Skeletal muscle tissue (tissue), 4 donors: ENCODE data around the gene ERC1. TPM values are rescaled to one million over a fixed set of nuclear protein-coding genes. Genes with fewer than 3 reads are reported as not detected.
"Not testable (repeated sequence)": the region's sequence is repeated elsewhere in the genome, so short reads cannot be mapped to it uniquely, and the experiment has no call there.

Source experiments
- H3K27ac ChIP-seq: one replicate; pipeline ENCODE4 v1.7.0; 2013; ENCODE audit warnings: mild to moderate bottlenecking, low read depth, low read length, inconsistent platforms
- H3K27me3 ChIP-seq, 3 donors: one replicate each; pipeline ENCODE4 v1.7.0; 2013; ENCODE audit warnings: low read length in 3 of 3; ENCODE audit not compliant: control insufficient read depth in 3 of 3, insufficient read depth in 3 of 3
- H3K36me3 ChIP-seq, 3 donors: one replicate each; pipeline ENCODE4 v1.7.0; 2013; ENCODE audit warnings: low read length in 3 of 3; ENCODE audit not compliant: control insufficient read depth in 3 of 3, insufficient read depth in 3 of 3
- H3K4me1 ChIP-seq, 3 donors: one replicate each; pipeline ENCODE4 v1.7.0; 2013; ENCODE audit warnings: low read length in 3 of 3, mild to moderate bottlenecking in 3 of 3; ENCODE audit not compliant: control insufficient read depth in 3 of 3, insufficient read depth in 3 of 3
- H3K4me3 ChIP-seq, 3 donors: one replicate each; pipeline ENCODE4 v1.7.0; 2013; ENCODE audit warnings: low read length in 3 of 3
- H3K9ac ChIP-seq, 3 donors: one replicate each; pipeline ENCODE4 v1.7.0; 2013; ENCODE audit warnings: low read length in 3 of 3, mild to moderate bottlenecking in 3 of 3, moderate library complexity in 2 of 3, low read depth in 1 of 3
- H3K9me3 ChIP-seq, 3 donors: one replicate each; pipeline ENCODE4 v1.7.0; 2013; ENCODE audit warnings: low read length in 3 of 3; ENCODE audit not compliant: control insufficient read depth in 3 of 3
- total RNA-seq: library from RNA; depleted of rRNA; stranded (reverse); fragments of >200 nt; gene quantifications from one replicate; pipeline ENCODE4 v1.2.3, GENCODE V29; 2014
- donor health status: Osteomylitis.

ERC1 gene
- total RNA-seq, 1 donor from 2014 or later, result 56.9 TPM

DNA sequence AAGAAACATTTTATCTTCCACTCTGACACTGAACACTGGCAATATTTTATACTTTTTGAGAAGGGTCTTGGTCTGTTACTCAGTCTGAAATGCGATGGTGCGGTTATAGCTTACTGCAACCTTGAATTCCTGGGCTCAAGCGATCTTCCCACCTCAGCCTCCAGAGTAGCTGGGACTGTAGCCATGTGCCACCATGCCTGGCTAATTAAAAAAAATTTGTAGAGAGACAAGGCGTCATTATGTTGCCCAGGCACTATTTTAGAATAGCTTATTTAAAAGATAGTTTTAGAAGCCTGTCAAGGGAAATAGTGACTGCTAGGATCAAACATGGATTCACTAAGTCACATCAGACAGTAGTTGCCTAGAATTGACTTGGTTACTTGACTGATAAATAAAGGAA is 5.9 kb downstream of the ERC1 start:
- Histone ChIP-seq H3K36me3 (peaks cover 0 to 3% (median 0%) of the 10 kb centered on the region in 3 donors), H3K9me3 (no peaks in the 10 kb centered on the region), H3K4me3 (no peak overlapping the region), H3K4me1 (peaks cover 7 to 14% (median 10%) of the 10 kb centered on the region in 3 donors), H3K9ac (no peak overlapping the region), H3K27ac (no peak overlapping the region), H3K27me3 (no peaks in the 10 kb centered on the region)

DNA sequence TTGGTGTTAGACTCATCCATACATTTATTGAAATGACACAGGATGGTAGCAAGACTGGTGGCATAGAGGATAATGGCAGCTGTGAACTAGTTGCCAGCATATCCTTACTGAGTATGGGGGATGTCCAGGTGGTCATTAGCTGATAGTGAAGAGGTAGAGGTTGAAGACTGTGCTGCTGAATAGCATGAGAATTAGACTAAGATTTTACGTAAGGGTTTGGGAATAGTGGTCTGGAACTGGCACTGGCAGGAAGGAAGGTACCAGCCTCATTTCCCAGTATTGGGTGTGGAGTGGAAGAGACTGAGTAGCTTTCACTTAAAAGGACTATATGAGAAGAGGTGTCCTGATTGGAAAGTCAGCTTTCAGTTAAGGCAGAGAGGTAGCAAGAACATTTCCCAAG is 6.5 kb downstream of the ERC1 start:
- H3K9me3 ChIP-seq, result no peaks in the 10 kb centered on the region
- H3K4me1 ChIP-seq, result peaks cover 3 to 10% (median 6%) of the 10 kb centered on the region in 3 donors
- H3K4me3 ChIP-seq, result no peak overlapping the region
- H3K9ac ChIP-seq, result no peak overlapping the region
- H3K27me3 ChIP-seq, result no peaks in the 10 kb centered on the region
- peaks cover 0 to 3% (median 0%) of the 10 kb centered on the region in 3 donors for H3K36me3 ChIP-seq
- H3K27ac ChIP-seq, result no peak overlapping the region

DNA sequence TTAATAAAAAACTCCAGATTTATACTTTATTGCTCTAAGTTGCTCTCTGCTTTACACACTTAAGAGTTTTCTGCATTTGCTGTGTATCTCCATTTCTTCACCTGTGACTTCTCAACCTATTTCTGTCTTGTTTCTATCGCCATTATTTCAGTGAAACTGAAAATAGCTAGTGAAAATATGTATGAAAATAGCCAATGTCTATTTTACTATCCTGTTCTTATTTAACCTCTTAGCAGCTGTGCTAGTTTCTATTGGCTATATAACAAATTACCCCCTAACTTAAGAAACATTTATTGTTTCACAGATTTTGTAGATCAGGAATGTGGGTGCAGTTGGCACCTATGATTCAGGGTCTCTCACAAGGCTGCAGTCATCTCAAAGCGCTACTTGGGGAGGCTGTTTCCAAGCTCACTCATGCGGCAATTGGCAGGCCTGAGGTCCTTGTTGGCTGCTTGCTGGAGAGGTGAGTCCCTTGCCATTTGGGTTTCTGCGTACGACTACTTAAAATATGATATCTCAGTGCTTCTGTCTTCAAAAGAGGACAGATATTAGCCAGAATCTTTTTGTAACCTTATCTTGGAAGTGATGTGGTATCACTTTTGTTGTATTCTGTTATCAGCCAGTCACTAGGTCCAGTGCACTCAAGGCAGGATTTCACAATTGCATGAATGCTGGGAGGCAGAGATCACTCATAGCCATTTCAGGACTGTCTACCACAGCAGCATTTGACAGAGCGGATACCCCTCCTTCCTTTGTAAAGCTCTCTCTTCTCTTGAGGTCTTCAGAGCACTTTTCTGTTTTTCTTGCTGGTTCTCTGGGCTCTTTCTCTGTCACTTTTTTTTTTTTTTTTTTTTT is 7.2 kb downstream of the ERC1 start:
- Histone ChIP-seq H3K4me1 (peaks cover 3 to 10% (median 6%) of the 10 kb centered on the region in 3 donors), H3K9ac (no peak overlapping the region), H3K9me3 (no peaks in the 10 kb centered on the region), H3K4me3 (no peak overlapping the region), H3K36me3 (peaks cover 0 to 3% (median 0%) of the 10 kb centered on the region in 3 donors), H3K27ac (no peak overlapping the region), H3K27me3 (no peaks in the 10 kb centered on the region)

- not testable (repeated sequence) for H3K36me3 ChIP-seq, H3K27me3 ChIP-seq, H3K27ac ChIP-seq, H3K9ac ChIP-seq, H3K4me3 ChIP-seq, H3K9me3 ChIP-seq
- H3K4me1 ChIP-seq, result peaks cover 3 to 13% (median 10%) of the 10 kb centered on the region in 3 donors
These were observed 8.7 kb downstream of the ERC1 start for GRCh38 chr12:999736-1000135.

DNA sequence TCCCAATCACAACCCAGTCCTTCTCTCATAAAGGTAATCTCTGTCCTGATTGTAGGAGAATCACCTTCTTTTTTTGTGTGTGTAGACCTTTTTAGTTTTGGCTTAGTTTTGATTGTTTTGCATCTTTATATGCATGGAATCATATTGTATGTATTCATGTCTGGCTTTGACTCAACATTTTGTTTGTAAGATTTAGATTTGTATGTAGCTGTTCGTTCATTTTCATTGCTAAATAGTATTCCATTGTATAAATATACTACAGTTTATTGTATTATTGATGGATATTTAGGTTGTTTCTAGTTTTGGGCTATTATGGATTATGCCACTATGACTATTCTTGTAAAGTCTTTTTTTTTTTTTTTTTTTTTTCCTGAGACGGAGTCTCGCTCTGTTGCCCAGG is 10.5 kb downstream of the ERC1 start:
- H3K4me1 ChIP-seq, result peaks cover 3 to 13% (median 10%) of the 10 kb centered on the region in 3 donors
- no peaks in the 10 kb centered on the region for H3K9me3 ChIP-seq
- H3K4me3 ChIP-seq, result no peak overlapping the region
- peaks cover 0 to 3% (median 0%) of the 10 kb centered on the region in 3 donors for H3K36me3 ChIP-seq
- no peak overlapping the region for H3K27ac ChIP-seq
- no peaks in the 10 kb centered on the region for H3K27me3 ChIP-seq
- H3K9ac ChIP-seq, result no peak overlapping the region

- H3K27ac ChIP-seq, result no peak overlapping the region
These were observed 12.7 kb downstream of the ERC1 start for GRCh38 chr12:1003600-1004271.

GRCh38 chr12:1006255-1006654 is 15.2 kb downstream of the ERC1 start:
- Histone ChIP-seq H3K9ac (no peak overlapping the region), H3K27me3 (no peaks in the 10 kb centered on the region), H3K4me3 (no peak overlapping the region), H3K4me1 (peaks cover 2 to 5% (median 3%) of the 10 kb centered on the region in 3 donors), H3K27ac (no peak overlapping the region), H3K9me3 (no peaks in the 10 kb centered on the region), H3K36me3 (peaks cover 0 to 1% (median 0%) of the 10 kb centered on the region in 3 donors)

More at GRCh38 chr12:1003600-1004271, 12.7 kb downstream of the ERC1 start:
- Histone ChIP-seq H3K4me1 (peaks cover 2 to 5% (median 3%) of the 10 kb centered on the region in 3 donors), H3K4me3 (no peak overlapping the region), H3K36me3 (peaks cover 0 to 3% (median 0%) of the 10 kb centered on the region in 3 donors), H3K9ac (no peak overlapping the region), H3K27me3 (no peaks in the 10 kb centered on the region), H3K9me3 (no peaks in the 10 kb centered on the region)

GRCh38 chr12:1007276-1007675 is 16.3 kb downstream of the ERC1 start:
- H3K4me3 ChIP-seq, result no peak overlapping the region
- H3K9ac ChIP-seq, result no peak overlapping the region
- H3K27me3 ChIP-seq, result no peaks in the 10 kb centered on the region
- H3K27ac ChIP-seq, result no peak overlapping the region
- H3K9me3 ChIP-seq, result no peaks in the 10 kb centered on the region
- peaks cover 2 to 5% (median 3%) of the 10 kb centered on the region in 3 donors for H3K4me1 ChIP-seq
- H3K36me3 ChIP-seq, result no peaks in the 10 kb centered on the region

GRCh38 chr12:1007994-1008393 is 17.0 kb downstream of the ERC1 start:
- Histone ChIP-seq H3K27me3 (no peaks in the 10 kb centered on the region), H3K9ac (no peak overlapping the region), H3K4me3 (no peak overlapping the region), H3K27ac (no peak overlapping the region), H3K4me1 (peaks cover 2 to 5% (median 3%) of the 10 kb centered on the region in 3 donors), H3K36me3 (no peaks in the 10 kb centered on the region), H3K9me3 (no peaks in the 10 kb centered on the region)

DNA sequence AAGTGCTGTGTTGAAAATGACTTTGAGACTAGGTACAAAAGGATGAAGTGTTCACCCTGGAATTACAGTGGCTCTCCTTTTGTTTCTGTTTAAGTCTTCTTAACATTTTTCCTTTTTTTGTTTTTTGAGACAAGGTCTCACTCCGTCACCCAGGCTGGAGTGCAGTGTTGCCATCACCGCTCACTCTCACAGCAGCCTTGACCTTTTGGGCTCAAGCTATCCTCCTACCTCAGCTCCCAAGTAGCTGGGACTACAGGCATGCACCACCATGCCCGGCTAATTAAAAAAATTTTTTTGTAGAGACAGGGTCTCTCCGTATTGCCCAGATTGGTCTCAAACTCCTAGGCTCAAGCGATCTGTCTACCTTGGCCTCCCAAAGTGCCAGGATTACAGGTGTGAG is 20.1 kb downstream of the ERC1 start:
- Histone ChIP-seq H3K9ac (no peak overlapping the region), H3K27ac (no peak overlapping the region), H3K27me3 (no peaks in the 10 kb centered on the region), H3K4me3 (no peak overlapping the region), H3K4me1 (peaks cover 0 to 4% (median 4%) of the 10 kb centered on the region in 3 donors), H3K9me3 (no peaks in the 10 kb centered on the region), H3K36me3 (no peaks in the 10 kb centered on the region)
